Erythroblast (primary cell): Measurements from ENCODE around the gene LRRC28.

Experiments
- GATA1 ChIP-seq: IDR thresholded peaks from 2 replicates; pipeline ENCODE4 v1.6.1; 2011; ENCODE audit warnings: low read depth, mild to moderate bottlenecking, control low read depth, low read length, moderate library complexity
- POLR2A ChIP-seq: IDR thresholded peaks from 2 replicates; pipeline ENCODE4 v1.6.1; 2011; ENCODE audit warnings: mild to moderate bottlenecking, low read length

DNA sequence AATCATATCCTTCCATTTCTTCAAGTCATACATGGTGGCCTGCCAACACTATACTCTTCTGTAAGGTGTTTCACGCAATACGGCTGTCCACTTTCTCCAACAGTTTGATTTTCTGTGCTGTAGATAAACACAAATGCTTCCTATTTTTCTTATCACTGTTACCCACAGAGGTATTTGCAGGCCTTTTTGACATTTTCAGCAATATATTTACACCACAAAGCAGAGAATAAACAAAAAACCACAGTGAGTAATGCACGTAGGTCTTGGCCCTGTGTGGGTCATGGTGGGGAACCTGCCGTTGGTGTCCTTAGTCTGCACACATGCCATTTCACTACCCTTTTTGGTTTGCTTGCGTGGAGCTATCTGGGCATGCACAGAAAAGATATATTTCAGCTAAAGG lies 59.5 kb downstream of the LRRC28 start:
- TF ChIP-seq POLR2A (no peak), GATA1 (no peak)
